ENCODE results near the gene GRIA4.
"Not testable (repeated sequence)": the region's sequence is repeated elsewhere in the genome, so short reads cannot be mapped to it uniquely, and the experiment has no call there.

Gene GRIA4

DNA sequence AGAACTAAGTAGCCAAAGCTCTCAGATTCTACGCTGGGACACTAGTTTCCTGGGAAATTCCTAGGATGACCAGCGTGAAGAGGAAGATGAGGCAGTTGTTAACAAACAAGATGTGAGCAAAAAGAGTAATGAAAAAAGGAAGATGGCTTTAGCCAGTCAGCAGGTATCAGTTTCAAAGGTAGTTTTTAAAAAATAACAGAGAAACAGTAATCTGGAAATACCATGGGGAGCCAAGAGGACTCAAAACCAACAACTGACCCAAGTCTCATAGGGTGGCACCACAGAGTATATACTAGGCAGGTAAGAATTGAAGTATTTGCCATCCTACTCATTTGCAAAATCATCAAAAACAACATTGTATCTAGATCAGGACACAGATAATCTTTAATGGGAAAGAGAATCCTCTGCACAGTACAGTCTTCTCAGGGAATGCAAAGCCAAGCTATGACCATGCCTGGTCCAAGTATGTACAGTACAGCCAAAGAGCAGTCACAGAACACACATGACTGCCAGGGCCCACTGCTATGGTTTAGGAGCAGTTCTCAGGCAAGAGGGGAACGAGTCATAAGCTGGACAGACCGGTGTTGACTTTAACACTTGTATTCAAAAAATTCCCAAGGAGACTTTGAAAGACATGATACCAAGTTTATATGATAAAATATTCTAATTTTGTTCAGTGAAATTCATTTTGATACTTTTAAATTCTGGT, 391.6 kb downstream of the GRIA4 start:
- no peak for DNase-seq (ENCODE audit: low read depth)
- H3K4me3 ChIP-seq (ENCODE audit: low read length): no peak overlapping the region
- TF ChIP-seq, protein P1, sequence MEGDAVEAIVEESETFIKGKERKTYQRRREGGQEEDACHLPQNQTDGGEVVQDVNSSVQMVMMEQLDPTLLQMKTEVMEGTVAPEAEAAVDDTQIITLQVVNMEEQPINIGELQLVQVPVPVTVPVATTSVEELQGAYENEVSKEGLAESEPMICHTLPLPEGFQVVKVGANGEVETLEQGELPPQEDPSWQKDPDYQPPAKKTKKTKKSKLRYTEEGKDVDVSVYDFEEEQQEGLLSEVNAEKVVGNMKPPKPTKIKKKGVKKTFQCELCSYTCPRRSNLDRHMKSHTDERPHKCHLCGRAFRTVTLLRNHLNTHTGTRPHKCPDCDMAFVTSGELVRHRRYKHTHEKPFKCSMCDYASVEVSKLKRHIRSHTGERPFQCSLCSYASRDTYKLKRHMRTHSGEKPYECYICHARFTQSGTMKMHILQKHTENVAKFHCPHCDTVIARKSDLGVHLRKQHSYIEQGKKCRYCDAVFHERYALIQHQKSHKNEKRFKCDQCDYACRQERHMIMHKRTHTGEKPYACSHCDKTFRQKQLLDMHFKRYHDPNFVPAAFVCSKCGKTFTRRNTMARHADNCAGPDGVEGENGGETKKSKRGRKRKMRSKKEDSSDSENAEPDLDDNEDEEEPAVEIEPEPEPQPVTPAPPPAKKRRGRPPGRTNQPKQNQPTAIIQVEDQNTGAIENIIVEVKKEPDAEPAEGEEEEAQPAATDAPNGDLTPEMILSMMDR (conservative IDR thresholded peaks at IDR 0.05; ENCODE audit: low read length): no peak

DNA sequence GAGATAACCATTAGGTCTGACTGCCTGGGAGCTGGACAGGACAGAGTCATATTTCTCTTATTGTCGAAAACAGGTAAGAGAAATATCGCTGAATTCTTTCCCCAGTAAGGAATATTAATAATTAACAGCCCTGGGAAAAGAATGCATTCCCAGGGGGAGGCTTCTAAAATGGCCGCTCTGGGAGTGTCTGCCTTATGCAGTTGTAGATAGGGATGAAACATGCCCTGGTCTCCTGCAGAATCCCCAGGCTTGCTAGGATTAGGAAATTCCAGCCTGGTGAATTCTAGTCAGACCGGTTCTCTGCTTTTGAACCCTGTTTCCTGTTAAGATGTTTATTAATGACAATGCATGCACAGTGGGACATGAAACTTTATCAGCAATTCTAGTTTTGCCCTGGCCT, 393.2 kb downstream of the GRIA4 start:
- H3K4me3 ChIP-seq (ENCODE audit: low read length); DNase-seq (ENCODE audit: low read depth): not testable (repeated sequence)

DNA sequence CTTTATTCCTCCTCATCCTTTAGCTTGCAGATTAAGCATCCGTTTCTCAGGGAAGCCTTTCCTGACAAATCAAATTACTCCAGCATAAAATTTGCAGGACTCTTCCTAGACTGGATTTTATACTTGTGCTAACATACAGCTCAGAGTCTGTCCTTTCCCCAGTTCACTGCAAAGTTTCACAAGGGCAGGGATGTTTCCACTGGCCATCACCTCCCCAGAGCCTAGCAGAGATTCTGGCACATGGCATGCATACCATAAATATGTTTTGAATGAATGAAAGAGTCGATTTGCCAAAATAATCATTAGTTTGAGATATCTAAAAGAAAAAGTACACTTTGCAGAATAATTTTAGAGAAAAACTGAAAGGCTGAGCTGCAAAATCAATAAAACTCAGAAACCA, 401.6 kb downstream of the GRIA4 start:
- TF ChIP-seq, protein P1 (conservative IDR thresholded peaks at IDR 0.05; ENCODE audit: low read length): no peak
- DNase-seq (ENCODE audit: low read depth): peak; percentile 6
- no peak overlapping the region for H3K4me3 ChIP-seq (ENCODE audit: low read length)

DNA sequence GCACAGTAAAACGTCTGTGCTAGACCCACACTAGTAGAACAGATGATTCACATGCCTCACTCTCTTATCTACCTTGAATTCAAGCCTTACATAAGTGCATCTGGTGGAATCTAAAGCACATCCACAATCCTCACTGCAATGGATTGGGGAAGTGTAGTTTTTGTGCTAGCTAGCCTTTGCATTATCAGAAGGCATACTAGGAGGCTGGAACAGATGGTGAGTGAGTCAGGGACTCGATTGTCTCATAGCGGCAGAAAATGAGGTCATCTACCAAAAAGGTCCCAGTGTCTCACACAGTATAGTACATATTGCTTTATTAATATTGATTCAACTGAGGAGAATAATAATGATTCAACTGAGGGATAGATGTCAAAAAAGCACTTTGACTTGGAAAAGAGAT, 402.9 kb downstream of the GRIA4 start:
- peak; percentile 23 for DNase-seq (ENCODE audit: low read depth)
- no peak overlapping the region for H3K4me3 ChIP-seq (ENCODE audit: low read length)
- TF ChIP-seq, protein P1 (conservative IDR thresholded peaks at IDR 0.05; ENCODE audit: low read length): no peak

DNA sequence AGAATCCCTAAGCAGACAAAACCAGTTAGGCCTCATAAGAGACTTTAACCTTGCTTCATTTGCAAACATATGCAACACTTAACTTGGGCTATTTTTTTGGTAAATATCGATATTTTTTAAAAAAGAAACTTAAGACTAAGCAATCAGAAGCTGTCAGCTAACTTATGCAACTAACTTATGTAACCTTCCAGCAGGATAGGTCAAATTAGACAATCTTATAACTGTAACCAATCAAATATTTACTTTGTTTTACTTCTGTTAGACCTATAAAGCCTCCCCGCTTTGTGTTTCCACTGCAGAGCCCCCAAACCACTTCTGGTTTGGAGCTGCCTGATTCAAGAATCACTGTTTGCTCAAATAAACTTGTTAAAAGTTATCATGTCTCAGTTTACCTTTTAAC, 404.2 kb downstream of the GRIA4 start:
- TF ChIP-seq, protein P1 (conservative IDR thresholded peaks at IDR 0.05; ENCODE audit: low read length): no peak
- no peak for DNase-seq (ENCODE audit: low read depth)
- no peak overlapping the region for H3K4me3 ChIP-seq (ENCODE audit: low read length)

DNA sequence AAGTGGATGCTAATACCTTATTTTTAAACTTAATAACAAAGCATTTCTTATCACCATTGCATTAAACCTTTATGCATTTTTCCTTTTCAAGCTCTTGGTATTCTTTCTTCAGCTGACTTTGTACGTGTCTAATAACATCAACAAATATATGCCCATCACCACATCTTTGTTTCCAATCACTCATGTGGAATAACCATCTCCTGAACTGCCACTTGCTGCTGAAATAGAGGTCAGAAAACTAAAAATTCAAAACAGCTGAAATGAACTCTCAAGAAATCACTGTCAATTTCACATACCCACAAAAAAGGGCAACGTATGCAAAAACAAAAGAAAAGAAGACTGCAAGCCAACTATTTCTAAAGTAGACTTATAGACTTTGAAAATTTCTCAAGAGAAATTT, 404.7 kb downstream of the GRIA4 start:
- TF ChIP-seq, protein P1 (conservative IDR thresholded peaks at IDR 0.05; ENCODE audit: low read length): no peak
- no peak for DNase-seq (ENCODE audit: low read depth)

DNA sequence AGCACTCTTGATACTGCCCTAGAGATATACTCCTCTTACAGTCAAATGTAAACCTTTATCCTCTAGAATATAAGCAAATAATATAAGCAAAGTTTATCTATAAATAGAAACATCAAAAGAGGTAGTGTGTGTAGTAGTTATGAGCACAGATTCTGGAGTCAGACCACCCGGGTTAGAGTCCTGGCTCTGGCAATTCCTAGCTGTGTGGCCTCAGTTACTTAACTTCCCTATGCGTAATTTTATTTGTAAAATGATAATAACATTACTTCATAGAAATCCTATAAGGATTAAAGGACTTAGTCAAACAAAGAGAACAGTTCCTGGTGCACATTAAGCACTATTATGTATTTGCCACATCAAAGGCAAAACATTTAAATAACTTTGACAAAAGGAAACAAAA, 405.2 kb downstream of the GRIA4 start:
- no peak overlapping the region for H3K4me3 ChIP-seq (ENCODE audit: low read length)
- TF ChIP-seq, protein P1 (conservative IDR thresholded peaks at IDR 0.05; ENCODE audit: low read length): no peak
- DNase-seq (ENCODE audit: low read depth): no peak

More for the DNA sequence above, 404.7 kb downstream of the GRIA4 start:
- H3K4me3 ChIP-seq (ENCODE audit: low read length): no peak overlapping the region
